ENCODE results near the gene TMEM154.
"Not testable (repeated sequence)": the region's sequence is repeated elsewhere in the genome, so short reads cannot be mapped to it uniquely, and the experiment has no call there.

TMEM154 gene

GRCh38 chr4:152668338-152668964 lies 11.3 kb downstream of the TMEM154 start:
- Histone ChIP-seq H3K4me1 (ENCODE audit: control insufficient read depth in 5 of 5, insufficient read depth in 5 of 5, low read length in 5 of 5) (peaks cover 0 to under 1% (median 0%) of the 10 kb centered on the region in 5 donors), H3K4me3 (ENCODE audit: low read depth in 1 of 5, low read length in 5 of 5) (no peak overlapping the region), H3K27ac (ENCODE audit: low read depth, low read length) (no peak overlapping the region), H3K27me3 (ENCODE audit: control insufficient read depth in 5 of 5, insufficient read depth in 4 of 5, low read length in 5 of 5) (no peaks in the 10 kb centered on the region), H3K9ac (ENCODE audit: low read length in 5 of 5) (no peak overlapping the region), H3K9me3 (ENCODE audit: control insufficient read depth in 5 of 5, low read length in 5 of 5) (no peaks in the 10 kb centered on the region), H3K36me3 (ENCODE audit: control insufficient read depth in 5 of 5, insufficient read depth in 5 of 5, low read length in 5 of 5) (no peaks in the 10 kb centered on the region)

- Histone ChIP-seq H3K36me3 (ENCODE audit: control insufficient read depth in 5 of 5, insufficient read depth in 5 of 5, low read length in 5 of 5) (no peaks in the 10 kb centered on the region), H3K27ac (ENCODE audit: low read depth, low read length) (no peak overlapping the region), H3K4me3 (ENCODE audit: low read depth in 1 of 5, low read length in 5 of 5) (no peak overlapping the region), H3K4me1 (ENCODE audit: control insufficient read depth in 5 of 5, insufficient read depth in 5 of 5, low read length in 5 of 5) (peaks cover 0 to 3% (median 0%) of the 10 kb centered on the region in 5 donors), H3K9me3 (ENCODE audit: control insufficient read depth in 5 of 5, low read length in 5 of 5) (no peaks in the 10 kb centered on the region), H3K9ac (ENCODE audit: low read length in 5 of 5) (no peak overlapping the region), H3K27me3 (ENCODE audit: control insufficient read depth in 5 of 5, insufficient read depth in 4 of 5, low read length in 5 of 5) (no peaks in the 10 kb centered on the region)
Measured at GRCh38 chr4:152667781-152668180, 12.0 kb downstream of the TMEM154 start.

GRCh38 chr4:152666946-152667345 lies 12.9 kb downstream of the TMEM154 start:
- Histone ChIP-seq H3K4me3 (ENCODE audit: low read depth in 1 of 5, low read length in 5 of 5) (no peak overlapping the region), H3K27ac (ENCODE audit: low read depth, low read length) (no peak overlapping the region), H3K9me3 (ENCODE audit: control insufficient read depth in 5 of 5, low read length in 5 of 5) (no peaks in the 10 kb centered on the region), H3K36me3 (ENCODE audit: control insufficient read depth in 5 of 5, insufficient read depth in 5 of 5, low read length in 5 of 5) (no peaks in the 10 kb centered on the region), H3K4me1 (ENCODE audit: control insufficient read depth in 5 of 5, insufficient read depth in 5 of 5, low read length in 5 of 5) (peaks cover 0 to 3% (median 0%) of the 10 kb centered on the region in 5 donors), H3K27me3 (ENCODE audit: control insufficient read depth in 5 of 5, insufficient read depth in 4 of 5, low read length in 5 of 5) (no peaks in the 10 kb centered on the region), H3K9ac (ENCODE audit: low read length in 5 of 5) (no peak overlapping the region)

GRCh38 chr4:152665691-152666395 lies 14.0 kb downstream of the TMEM154 start:
- H3K27ac ChIP-seq (ENCODE audit: low read depth, low read length): no peak overlapping the region
- H3K4me3 ChIP-seq (ENCODE audit: low read depth in 1 of 5, low read length in 5 of 5): no peak overlapping the region
- H3K27me3 ChIP-seq (ENCODE audit: control insufficient read depth in 5 of 5, insufficient read depth in 4 of 5, low read length in 5 of 5): no peaks in the 10 kb centered on the region
- no peaks in the 10 kb centered on the region for H3K36me3 ChIP-seq (ENCODE audit: control insufficient read depth in 5 of 5, insufficient read depth in 5 of 5, low read length in 5 of 5)
- no peaks in the 10 kb centered on the region for H3K9me3 ChIP-seq (ENCODE audit: control insufficient read depth in 5 of 5, low read length in 5 of 5)
- H3K4me1 ChIP-seq (ENCODE audit: control insufficient read depth in 5 of 5, insufficient read depth in 5 of 5, low read length in 5 of 5): peaks cover 0 to 3% (median 0%) of the 10 kb centered on the region in 5 donors
- no peak overlapping the region for H3K9ac ChIP-seq (ENCODE audit: low read length in 5 of 5)

GRCh38 chr4:152664067-152664378 lies 15.8 kb downstream of the TMEM154 start:
- H3K9ac ChIP-seq (ENCODE audit: low read length in 5 of 5); H3K36me3 ChIP-seq (ENCODE audit: control insufficient read depth in 5 of 5, insufficient read depth in 5 of 5, low read length in 5 of 5); H3K27me3 ChIP-seq (ENCODE audit: control insufficient read depth in 5 of 5, insufficient read depth in 4 of 5, low read length in 5 of 5); H3K4me1 ChIP-seq (ENCODE audit: control insufficient read depth in 5 of 5, insufficient read depth in 5 of 5, low read length in 5 of 5); H3K4me3 ChIP-seq (ENCODE audit: low read depth in 1 of 5, low read length in 5 of 5); H3K9me3 ChIP-seq (ENCODE audit: control insufficient read depth in 5 of 5, low read length in 5 of 5); H3K27ac ChIP-seq (ENCODE audit: low read depth, low read length): not testable (repeated sequence)

GRCh38 chr4:152663203-152664066 lies 16.4 kb downstream of the TMEM154 start:
- Histone ChIP-seq H3K4me1 (ENCODE audit: control insufficient read depth in 5 of 5, insufficient read depth in 5 of 5, low read length in 5 of 5) (peaks cover 0 to 3% (median 0%) of the 10 kb centered on the region in 5 donors), H3K9me3 (ENCODE audit: control insufficient read depth in 5 of 5, low read length in 5 of 5) (no peaks in the 10 kb centered on the region), H3K27me3 (ENCODE audit: control insufficient read depth in 5 of 5, insufficient read depth in 4 of 5, low read length in 5 of 5) (no peaks in the 10 kb centered on the region), H3K4me3 (ENCODE audit: low read depth in 1 of 5, low read length in 5 of 5) (no peak overlapping the region), H3K36me3 (ENCODE audit: control insufficient read depth in 5 of 5, insufficient read depth in 5 of 5, low read length in 5 of 5) (no peaks in the 10 kb centered on the region), H3K27ac (ENCODE audit: low read depth, low read length) (no peak overlapping the region), H3K9ac (ENCODE audit: low read length in 5 of 5) (no peak overlapping the region)

- Histone ChIP-seq H3K9ac (ENCODE audit: low read length in 5 of 5) (no peak overlapping the region), H3K27ac (ENCODE audit: low read depth, low read length) (no peak overlapping the region), H3K36me3 (ENCODE audit: control insufficient read depth in 5 of 5, insufficient read depth in 5 of 5, low read length in 5 of 5) (no peaks in the 10 kb centered on the region), H3K9me3 (ENCODE audit: control insufficient read depth in 5 of 5, low read length in 5 of 5) (peaks cover 7 to 14% (median 9%) of the 10 kb centered on the region in 5 donors), H3K27me3 (ENCODE audit: control insufficient read depth in 5 of 5, insufficient read depth in 4 of 5, low read length in 5 of 5) (no peaks in the 10 kb centered on the region), H3K4me1 (ENCODE audit: control insufficient read depth in 5 of 5, insufficient read depth in 5 of 5, low read length in 5 of 5) (peaks cover 0 to 3% (median 0%) of the 10 kb centered on the region in 5 donors), H3K4me3 (ENCODE audit: low read depth in 1 of 5, low read length in 5 of 5) (no peak overlapping the region)
Measured at GRCh38 chr4:152661649-152662048, 18.1 kb downstream of the TMEM154 start.

- Histone ChIP-seq H3K9me3 (ENCODE audit: control insufficient read depth in 5 of 5, low read length in 5 of 5) (peaks cover 7 to 17% (median 12%) of the 10 kb centered on the region in 5 donors), H3K4me1 (ENCODE audit: control insufficient read depth in 5 of 5, insufficient read depth in 5 of 5, low read length in 5 of 5) (peaks cover 0 to 3% (median 0%) of the 10 kb centered on the region in 5 donors), H3K27me3 (ENCODE audit: control insufficient read depth in 5 of 5, insufficient read depth in 4 of 5, low read length in 5 of 5) (no peaks in the 10 kb centered on the region), H3K4me3 (ENCODE audit: low read depth in 1 of 5, low read length in 5 of 5) (no peak overlapping the region), H3K9ac (ENCODE audit: low read length in 5 of 5) (no peak overlapping the region), H3K36me3 (ENCODE audit: control insufficient read depth in 5 of 5, insufficient read depth in 5 of 5, low read length in 5 of 5) (no peaks in the 10 kb centered on the region), H3K27ac (ENCODE audit: low read depth, low read length) (no peak overlapping the region)
Measured at GRCh38 chr4:152660526-152660925, 19.3 kb downstream of the TMEM154 start.

GRCh38 chr4:152659806-152660205 lies 20.0 kb downstream of the TMEM154 start:
- H3K9me3 ChIP-seq (ENCODE audit: control insufficient read depth in 5 of 5, low read length in 5 of 5): peaks cover 7 to 17% (median 12%) of the 10 kb centered on the region in 5 donors
- H3K9ac ChIP-seq (ENCODE audit: low read length in 5 of 5): no peak overlapping the region
- H3K27me3 ChIP-seq (ENCODE audit: control insufficient read depth in 5 of 5, insufficient read depth in 4 of 5, low read length in 5 of 5): no peaks in the 10 kb centered on the region
- no peak overlapping the region for H3K27ac ChIP-seq (ENCODE audit: low read depth, low read length)
- no peaks in the 10 kb centered on the region for H3K36me3 ChIP-seq (ENCODE audit: control insufficient read depth in 5 of 5, insufficient read depth in 5 of 5, low read length in 5 of 5)
- H3K4me3 ChIP-seq (ENCODE audit: low read depth in 1 of 5, low read length in 5 of 5): no peak overlapping the region
- H3K4me1 ChIP-seq (ENCODE audit: control insufficient read depth in 5 of 5, insufficient read depth in 5 of 5, low read length in 5 of 5): peaks cover 0 to 3% (median 0%) of the 10 kb centered on the region in 5 donors

GRCh38 chr4:152657657-152658056 lies 22.1 kb downstream of the TMEM154 start:
- H3K9ac ChIP-seq (ENCODE audit: low read length in 5 of 5): no peak overlapping the region
- H3K36me3 ChIP-seq (ENCODE audit: control insufficient read depth in 5 of 5, insufficient read depth in 5 of 5, low read length in 5 of 5): no peaks in the 10 kb centered on the region
- no peak overlapping the region for H3K27ac ChIP-seq (ENCODE audit: low read depth, low read length)
- H3K9me3 ChIP-seq (ENCODE audit: control insufficient read depth in 5 of 5, low read length in 5 of 5): peaks cover 7 to 17% (median 12%) of the 10 kb centered on the region in 5 donors
- no peaks in the 10 kb centered on the region for H3K4me1 ChIP-seq (ENCODE audit: control insufficient read depth in 5 of 5, insufficient read depth in 5 of 5, low read length in 5 of 5)
- no peak overlapping the region for H3K4me3 ChIP-seq (ENCODE audit: low read depth in 1 of 5, low read length in 5 of 5)
- no peaks in the 10 kb centered on the region for H3K27me3 ChIP-seq (ENCODE audit: control insufficient read depth in 5 of 5, insufficient read depth in 4 of 5, low read length in 5 of 5)

All from subcutaneous abdominal adipose tissue (tissue), 5 donors.